ENCODE measurements around the gene VPS16.
"Not testable (repeated sequence)": the region's sequence is repeated elsewhere in the genome, so short reads cannot be mapped to it uniquely, and the experiment has no call there.

The VPS16 gene

DNA sequence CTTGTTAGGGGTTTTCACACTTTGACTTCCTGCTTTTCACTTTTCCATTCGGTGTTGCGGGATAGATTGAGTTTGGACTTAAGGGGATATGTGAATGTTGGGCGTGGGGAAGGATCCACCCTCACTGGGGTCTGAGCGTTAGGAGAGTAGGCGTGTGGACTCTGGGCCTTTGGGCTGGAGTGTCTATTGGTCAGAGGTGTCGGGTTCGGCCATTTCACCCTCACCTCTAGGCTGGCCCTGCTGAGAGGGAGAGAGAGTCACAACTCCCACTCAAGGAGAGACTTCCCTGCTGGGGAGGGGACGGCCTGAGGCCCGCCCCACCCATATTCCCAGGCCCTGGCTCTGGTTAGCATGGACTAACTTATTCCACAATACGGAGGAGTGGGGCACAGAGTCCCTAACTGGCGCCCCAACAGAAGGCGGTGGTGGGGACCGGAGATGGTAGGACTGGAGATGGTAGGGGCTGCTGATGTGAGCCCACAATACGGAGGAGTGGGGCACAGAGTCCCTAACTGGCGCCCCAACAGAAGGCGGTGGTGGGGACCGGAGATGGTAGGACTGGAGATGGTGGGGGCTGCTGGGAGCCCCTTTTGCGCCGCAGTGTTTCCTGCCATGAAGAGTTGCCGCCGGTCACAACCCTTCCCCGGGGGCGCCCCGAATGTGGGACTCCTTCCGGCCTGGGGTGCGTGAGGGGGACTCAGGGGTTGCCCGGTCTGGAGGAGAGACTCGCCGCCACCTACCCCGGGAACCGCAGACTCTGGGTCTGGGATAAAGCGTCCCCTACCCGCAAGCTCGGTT, 31.3 kb downstream of the VPS16 start:
- no peak for DNase-seq (ENCODE audit: low read depth)

- DNase-seq (ENCODE audit: low read depth) = peak; percentile 75
These were observed 32.0 kb downstream of the VPS16 start for GRCh38 chr20:2872459-2873009.

GRCh38 chr20:2873010-2873746, 32.6 kb downstream of the VPS16 start, which contains the start of gene PTPRA:
Gene PTPRA (plus strand): TSS chr20:2873481. CDS start chr20:2964278, 90,797 bp downstream.
- DNase-seq (ENCODE audit: low read depth) = peak; percentile 92

DNA sequence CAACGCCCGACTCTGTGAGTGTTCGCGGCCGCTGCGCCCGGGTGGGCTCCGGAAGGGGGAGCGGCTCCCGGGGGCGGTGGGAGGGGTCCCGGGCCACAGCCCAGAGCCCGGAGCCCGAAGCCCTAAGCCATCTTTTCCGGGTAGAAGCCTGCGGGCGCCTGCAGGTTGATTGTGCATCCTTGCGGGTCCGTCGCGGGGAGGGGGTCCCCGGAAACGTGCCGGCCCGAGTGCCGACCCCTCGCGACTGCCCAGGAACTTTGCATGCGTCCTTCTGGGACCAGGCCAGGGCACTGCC, 33.1 kb downstream of the VPS16 start:
- DNase-seq (ENCODE audit: low read depth) = peak; percentile 21

- no peak for DNase-seq (ENCODE audit: low read depth)
These were observed 33.9 kb downstream of the VPS16 start for GRCh38 chr20:2874456-2874855.

- DNase-seq (ENCODE audit: low read depth) = no peak
These were observed 35.2 kb downstream of the VPS16 start for GRCh38 chr20:2875690-2876203.

GRCh38 chr20:2878515-2878914, 38.0 kb downstream of the VPS16 start:
- DNase-seq (ENCODE audit: low read depth) = no peak

- peak; percentile 79 for DNase-seq (ENCODE audit: low read depth)
These were observed 38.6 kb downstream of the VPS16 start for GRCh38 chr20:2879146-2879545.

GRCh38 chr20:2880650-2881049, 40.1 kb downstream of the VPS16 start:
- DNase-seq (ENCODE audit: low read depth) = no peak

- no peak for DNase-seq (ENCODE audit: low read depth)
These were observed 43.4 kb downstream of the VPS16 start for GRCh38 chr20:2883726-2884637.

GRCh38 chr20:2887715-2888114, 47.2 kb downstream of the VPS16 start:
- DNase-seq (ENCODE audit: low read depth) = no peak

- no peak for DNase-seq (ENCODE audit: low read depth)
These were observed 47.8 kb downstream of the VPS16 start for GRCh38 chr20:2888224-2888955.

DNA sequence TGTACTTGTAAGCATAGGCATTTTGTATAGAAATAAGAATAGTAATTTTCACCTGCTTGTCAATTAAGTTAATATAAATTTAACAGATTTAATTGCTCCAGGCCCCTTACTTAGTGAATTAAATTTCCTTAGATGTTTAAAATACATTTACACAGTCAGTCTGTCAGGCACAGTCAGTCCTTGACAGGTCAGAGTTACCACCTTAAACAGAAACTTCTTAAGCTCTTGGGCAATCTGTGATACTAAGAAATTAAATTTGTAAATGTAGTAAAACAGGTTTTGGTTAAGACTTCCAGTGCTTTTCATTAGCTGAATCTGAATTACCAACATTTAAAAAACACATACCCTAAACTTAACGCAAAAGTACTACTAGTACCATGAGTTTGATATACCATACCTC, 48.7 kb downstream of the VPS16 start:
- no peak for DNase-seq (ENCODE audit: low read depth)

- DNase-seq (ENCODE audit: low read depth) = no peak
These were observed 49.3 kb downstream of the VPS16 start for GRCh38 chr20:2889797-2890196.

- peak; percentile 26 for DNase-seq (ENCODE audit: low read depth)
These were observed 50.2 kb downstream of the VPS16 start for GRCh38 chr20:2890742-2891141.

DNA sequence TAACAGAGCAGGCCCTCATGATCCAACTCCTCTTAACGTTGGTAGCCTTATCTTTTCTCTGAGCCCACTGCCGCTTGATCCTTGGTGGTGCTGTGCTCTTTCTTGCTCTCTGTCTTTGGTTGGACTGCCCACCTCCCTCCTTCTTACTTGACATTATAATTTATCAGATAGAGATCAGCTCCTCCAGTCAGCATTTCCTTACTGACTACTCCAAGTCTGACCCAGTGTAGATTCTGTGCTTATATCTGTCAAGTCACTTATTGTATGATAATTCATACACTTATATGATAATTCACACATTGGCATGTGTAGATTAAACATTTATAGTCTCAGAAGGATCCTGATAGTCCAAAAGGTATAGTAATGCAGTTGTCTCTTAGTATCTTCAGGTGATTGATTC, 50.8 kb downstream of the VPS16 start:
- DNase-seq (ENCODE audit: low read depth) = no peak

DNA sequence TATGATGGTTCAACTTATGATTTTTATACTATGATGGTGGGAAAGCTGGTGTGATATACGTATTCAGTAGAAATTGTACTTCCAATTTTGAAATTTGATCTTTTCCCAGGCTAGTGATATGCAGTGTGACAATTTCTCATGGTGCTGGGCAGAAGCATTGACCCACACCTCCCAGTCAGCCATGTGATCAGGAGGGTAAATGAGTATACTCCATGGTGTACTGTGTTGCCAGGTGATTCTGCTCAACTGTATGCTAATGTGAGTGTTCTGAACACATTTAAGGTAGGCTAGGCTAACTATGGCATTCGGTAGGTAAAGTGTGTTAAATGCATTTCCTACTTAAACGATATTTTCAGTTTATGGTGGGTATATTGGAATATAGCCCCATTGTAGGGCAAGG, 51.8 kb downstream of the VPS16 start:
- DNase-seq (ENCODE audit: low read depth) = no peak

GRCh38 chr20:2894221-2894620, 53.7 kb downstream of the VPS16 start:
- DNase-seq (ENCODE audit: low read depth) = no peak

DNA sequence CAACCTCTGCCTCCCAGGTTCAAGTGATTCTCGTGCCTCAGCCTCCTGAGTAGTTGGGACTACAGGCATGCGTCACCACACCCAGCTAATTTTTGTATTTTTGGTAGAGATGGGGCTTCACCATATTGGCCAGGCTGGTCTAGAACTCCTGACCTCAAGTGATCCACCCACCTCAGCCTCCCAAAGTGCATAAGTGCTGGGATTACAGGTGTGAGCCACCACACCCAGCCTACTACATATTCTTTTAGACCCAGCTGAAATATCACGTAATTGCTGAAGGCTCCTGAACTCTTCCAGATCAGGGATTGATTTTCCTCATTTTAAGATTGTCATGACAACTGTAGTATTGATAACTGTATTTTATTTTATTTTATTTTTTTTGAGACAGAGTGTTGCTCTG, 54.6 kb downstream of the VPS16 start:
- DNase-seq (ENCODE audit: low read depth) = not testable (repeated sequence)

DNA sequence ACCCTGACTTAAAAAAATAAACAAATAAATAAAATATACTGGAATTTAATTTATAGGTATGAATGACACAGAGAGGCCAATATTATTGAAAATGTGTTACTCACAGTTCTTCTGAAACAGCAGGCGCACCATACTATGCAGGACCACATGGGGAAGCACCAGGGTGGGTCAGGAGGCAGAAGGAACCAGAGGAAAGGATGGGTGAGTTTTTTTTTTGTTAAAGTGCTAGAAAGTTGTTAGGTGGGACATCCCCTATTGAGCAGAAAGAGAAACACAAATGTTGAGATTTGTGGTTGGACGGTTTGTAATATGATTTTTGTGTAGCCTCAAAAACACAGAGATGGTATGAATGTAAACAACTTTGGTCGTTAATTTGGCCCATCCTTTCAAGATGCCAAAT, 58.7 kb downstream of the VPS16 start:
- DNase-seq (ENCODE audit: low read depth) = no peak

DNA sequence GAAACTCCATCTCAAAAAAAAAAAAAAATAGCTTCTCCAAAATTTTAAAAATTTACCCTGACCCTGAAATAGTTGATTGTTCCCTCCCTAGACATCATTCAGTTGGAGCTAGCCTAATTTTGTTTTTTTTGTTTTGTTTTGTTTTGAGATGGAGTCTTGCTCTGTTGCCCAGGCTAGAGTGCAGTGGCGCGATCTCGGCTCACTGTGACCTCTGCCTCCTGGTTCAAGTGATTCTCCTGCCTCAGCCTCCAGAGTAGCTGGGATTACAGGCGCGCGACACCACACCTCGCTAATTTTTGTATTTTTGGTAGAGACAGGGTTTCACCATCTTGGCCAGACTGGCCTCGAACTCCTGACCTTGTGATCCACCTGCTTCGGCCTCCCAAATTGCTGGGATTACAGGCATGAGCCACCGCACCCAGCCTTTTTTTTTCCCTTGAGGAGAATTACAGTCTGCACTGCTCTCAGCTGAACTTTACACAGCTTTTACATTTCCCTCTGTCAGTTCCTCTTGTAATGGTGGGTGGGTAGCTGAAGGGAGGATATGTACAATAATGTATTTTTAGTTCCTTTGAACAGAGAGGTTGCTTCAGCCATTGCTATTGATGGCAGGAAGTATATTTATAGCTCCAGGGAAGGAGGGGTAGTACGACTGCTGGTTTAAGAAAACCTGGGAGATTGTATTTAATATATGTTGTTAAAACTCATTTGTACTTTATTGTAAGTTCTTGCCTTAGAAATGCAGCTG, 60.5 kb downstream of the VPS16 start:
- no peak for DNase-seq (ENCODE audit: low read depth)

Data from iris pigment epithelial cell (primary cell).